Osteocyte (in vitro differentiated cells): Measurements from ENCODE around the gene GSTK1. TPM values are rescaled to one million over a fixed set of nuclear protein-coding genes. Genes with fewer than 3 reads are reported as not detected.

Experiments
- DNase-seq: peaks from one replicate; pipeline ENCODE4 v3.0.0; 2021; ENCODE audit warnings: mixed read lengths; ENCODE audit not compliant: unreplicated experiment; ENCODE audit errors: extremely low spot score
- H3K27ac Mint-ChIP-seq: one replicate; pipeline ENCODE4 v1.8.0; 2021; ENCODE audit warnings: mild to moderate bottlenecking, mixed read lengths; ENCODE audit not compliant: unreplicated experiment
- H3K27me3 Mint-ChIP-seq: one replicate; pipeline ENCODE4 v1.8.0; 2021; ENCODE audit warnings: mixed read lengths; ENCODE audit not compliant: unreplicated experiment
- H3K36me3 Mint-ChIP-seq: one replicate; pipeline ENCODE4 v1.8.0; 2021; ENCODE audit warnings: mixed read lengths; ENCODE audit not compliant: unreplicated experiment
- H3K4me1 Mint-ChIP-seq: one replicate; pipeline ENCODE4 v1.8.0; 2021; ENCODE audit warnings: mixed read lengths; ENCODE audit not compliant: unreplicated experiment
- H3K4me3 Mint-ChIP-seq: one replicate; pipeline ENCODE4 v1.8.0; 2021; ENCODE audit warnings: mild to moderate bottlenecking, moderate library complexity, mixed read lengths; ENCODE audit not compliant: unreplicated experiment
- H3K9me3 Mint-ChIP-seq: one replicate; pipeline ENCODE4 v1.8.0; 2021; ENCODE audit warnings: mixed read lengths; ENCODE audit not compliant: unreplicated experiment
- CTCF ChIP-seq: fragments of 200-600 bp; sonication (generic); IDR thresholded peaks from 2 replicates; pipeline ENCODE4 v1.5.0; 2021; ENCODE audit warnings: antibody characterized with exemption, mild to moderate bottlenecking, moderate library complexity
- total RNA-seq: library from RNA; stranded (reverse); gene quantifications from 2 replicates; pipeline ENCODE4 v1.2.1, GENCODE V29; 2021

The GSTK1 gene
- total RNA-seq, 1 donor from 2014 or later: 141 TPM

GRCh38 chr7:143280160-143280559 lies 16.9 kb downstream of the GSTK1 start:
- no peaks in the 10 kb centered on the region for H3K27me3 Mint-ChIP-seq
- DNase-seq: no peak
- H3K36me3 Mint-ChIP-seq: no peaks in the 10 kb centered on the region
- no peak for TF ChIP-seq CTCF
- H3K4me3 Mint-ChIP-seq: no peak overlapping the region
- peaks cover 17% of the 10 kb centered on the region for H3K4me1 Mint-ChIP-seq
- H3K27ac Mint-ChIP-seq: peak overlapping the region; percentile 19
- H3K9me3 Mint-ChIP-seq: no peaks in the 10 kb centered on the region

- H3K4me3 Mint-ChIP-seq: no peak overlapping the region
- H3K27me3 Mint-ChIP-seq: no peaks in the 10 kb centered on the region
- H3K9me3 Mint-ChIP-seq: no peaks in the 10 kb centered on the region
- no peak for DNase-seq
- H3K4me1 Mint-ChIP-seq: peaks cover 20% of the 10 kb centered on the region
- TF ChIP-seq CTCF: no peak
- H3K36me3 Mint-ChIP-seq: no peaks in the 10 kb centered on the region
- peak overlapping the region; percentile 19 for H3K27ac Mint-ChIP-seq
These were observed 17.3 kb downstream of the GSTK1 start for GRCh38 chr7:143280566-143280965.

- H3K27ac Mint-ChIP-seq: no peak overlapping the region
- TF ChIP-seq CTCF: no peak
- peaks cover 20% of the 10 kb centered on the region for H3K4me1 Mint-ChIP-seq
- H3K36me3 Mint-ChIP-seq: no peaks in the 10 kb centered on the region
- no peak for DNase-seq
- H3K9me3 Mint-ChIP-seq: no peaks in the 10 kb centered on the region
- no peaks in the 10 kb centered on the region for H3K27me3 Mint-ChIP-seq
- no peak overlapping the region for H3K4me3 Mint-ChIP-seq
These were observed 18.3 kb downstream of the GSTK1 start for GRCh38 chr7:143281529-143281928.

- H3K27me3 Mint-ChIP-seq: no peaks in the 10 kb centered on the region
- H3K4me3 Mint-ChIP-seq: no peak overlapping the region
- H3K36me3 Mint-ChIP-seq: no peaks in the 10 kb centered on the region
- TF ChIP-seq CTCF: no peak
- H3K9me3 Mint-ChIP-seq: no peaks in the 10 kb centered on the region
- H3K27ac Mint-ChIP-seq: no peak overlapping the region
- H3K4me1 Mint-ChIP-seq: peaks cover 20% of the 10 kb centered on the region
- no peak for DNase-seq
These were observed 18.9 kb downstream of the GSTK1 start for GRCh38 chr7:143282124-143282523.

GRCh38 chr7:143283381-143283780 lies 20.1 kb downstream of the GSTK1 start:
- H3K27me3 Mint-ChIP-seq: no peaks in the 10 kb centered on the region
- TF ChIP-seq CTCF: no peak
- H3K27ac Mint-ChIP-seq: no peak overlapping the region
- no peaks in the 10 kb centered on the region for H3K9me3 Mint-ChIP-seq
- H3K4me1 Mint-ChIP-seq: peaks cover 24% of the 10 kb centered on the region
- no peak overlapping the region for H3K4me3 Mint-ChIP-seq
- DNase-seq: no peak
- H3K36me3 Mint-ChIP-seq: no peaks in the 10 kb centered on the region
